GM23338 (cell line): ENCODE measurements around the gene TEKT4.
"Not testable (repeated sequence)": the region's sequence is repeated elsewhere in the genome, so short reads cannot be mapped to it uniquely, and the experiment has no call there.

ENCODE experiments used
- NANOG ChIP-seq: IDR thresholded peaks from 2 replicates; pipeline ENCODE4 v1.6.1; 2016; ENCODE audit warnings: antibody characterized with exemption, borderline replicate concordance
- POLR2AphosphoS5 ChIP-seq: IDR thresholded peaks from 2 replicates; pipeline ENCODE4 v1.6.1; 2016; ENCODE audit warnings: antibody characterized with exemption, low read depth
- TF ChIP-seq, protein P1 (sequence below), 2 experiments: fragments of 200-600 bp in 1 of 2; sonication (generic) in 1 of 2; conservative IDR thresholded peaks; 2 replicates each; pipeline versions ENCODE4 v1.5.1 to v1.6.1; 2016 to 2017; ENCODE audit warnings: antibody characterized with exemption in 2 of 2, low read depth in 2 of 2, mild to moderate bottlenecking in 2 of 2, moderate library complexity in 1 of 2
- TF ChIP-seq, protein P2 (sequence below): IDR thresholded peaks from one replicate; pipeline ENCODE4 v1.6.1; 2018; ENCODE audit warnings: antibody characterized with exemption; ENCODE audit not compliant: unreplicated experiment

DNA sequence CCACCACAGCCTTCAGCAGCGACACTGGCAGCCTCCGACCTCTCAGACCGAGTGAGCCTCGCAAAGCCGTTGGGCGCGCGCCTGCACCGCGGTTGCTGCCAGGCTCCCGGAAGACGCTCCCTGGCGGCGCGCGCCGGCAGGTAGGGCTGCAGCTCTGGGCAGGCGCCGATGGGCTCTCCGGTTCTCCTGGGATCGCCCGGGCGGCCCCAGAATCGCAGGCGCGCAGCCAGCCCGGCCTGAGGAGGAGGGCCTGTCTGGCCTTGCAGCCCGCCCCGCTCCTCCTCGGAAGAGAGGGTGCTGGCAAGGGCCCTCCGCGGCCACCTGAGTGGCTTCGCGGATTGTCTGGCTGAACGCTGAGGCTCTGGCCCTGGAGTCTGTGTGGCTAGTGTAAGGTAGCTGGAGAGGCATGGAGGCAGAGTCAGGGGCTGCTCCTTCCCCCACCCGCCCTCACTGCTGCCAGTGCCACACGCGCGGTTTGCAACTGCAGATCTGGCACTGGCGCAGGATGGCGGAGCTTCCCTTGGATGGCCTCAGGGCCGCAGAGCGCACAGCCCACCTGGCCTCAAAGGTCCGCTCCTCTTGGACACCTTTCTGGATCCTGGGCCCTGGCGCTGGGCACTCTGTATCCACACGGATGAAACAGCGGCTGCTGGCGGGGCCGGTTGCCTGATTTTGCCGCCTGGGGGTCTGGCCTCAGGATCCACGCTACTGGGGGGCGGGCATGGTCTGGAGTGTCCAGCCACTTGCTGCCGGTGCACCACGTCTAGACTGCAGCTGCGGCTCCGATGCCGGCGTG lies 13.7 kb upstream of the TEKT4 start:
- TF ChIP-seq, protein P1, sequence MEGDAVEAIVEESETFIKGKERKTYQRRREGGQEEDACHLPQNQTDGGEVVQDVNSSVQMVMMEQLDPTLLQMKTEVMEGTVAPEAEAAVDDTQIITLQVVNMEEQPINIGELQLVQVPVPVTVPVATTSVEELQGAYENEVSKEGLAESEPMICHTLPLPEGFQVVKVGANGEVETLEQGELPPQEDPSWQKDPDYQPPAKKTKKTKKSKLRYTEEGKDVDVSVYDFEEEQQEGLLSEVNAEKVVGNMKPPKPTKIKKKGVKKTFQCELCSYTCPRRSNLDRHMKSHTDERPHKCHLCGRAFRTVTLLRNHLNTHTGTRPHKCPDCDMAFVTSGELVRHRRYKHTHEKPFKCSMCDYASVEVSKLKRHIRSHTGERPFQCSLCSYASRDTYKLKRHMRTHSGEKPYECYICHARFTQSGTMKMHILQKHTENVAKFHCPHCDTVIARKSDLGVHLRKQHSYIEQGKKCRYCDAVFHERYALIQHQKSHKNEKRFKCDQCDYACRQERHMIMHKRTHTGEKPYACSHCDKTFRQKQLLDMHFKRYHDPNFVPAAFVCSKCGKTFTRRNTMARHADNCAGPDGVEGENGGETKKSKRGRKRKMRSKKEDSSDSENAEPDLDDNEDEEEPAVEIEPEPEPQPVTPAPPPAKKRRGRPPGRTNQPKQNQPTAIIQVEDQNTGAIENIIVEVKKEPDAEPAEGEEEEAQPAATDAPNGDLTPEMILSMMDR (conservative IDR thresholded peaks at IDR 0.05; ENCODE audit: low read depth in 2 of 2) = not testable (repeated sequence)
- TF ChIP-seq, protein P2, sequence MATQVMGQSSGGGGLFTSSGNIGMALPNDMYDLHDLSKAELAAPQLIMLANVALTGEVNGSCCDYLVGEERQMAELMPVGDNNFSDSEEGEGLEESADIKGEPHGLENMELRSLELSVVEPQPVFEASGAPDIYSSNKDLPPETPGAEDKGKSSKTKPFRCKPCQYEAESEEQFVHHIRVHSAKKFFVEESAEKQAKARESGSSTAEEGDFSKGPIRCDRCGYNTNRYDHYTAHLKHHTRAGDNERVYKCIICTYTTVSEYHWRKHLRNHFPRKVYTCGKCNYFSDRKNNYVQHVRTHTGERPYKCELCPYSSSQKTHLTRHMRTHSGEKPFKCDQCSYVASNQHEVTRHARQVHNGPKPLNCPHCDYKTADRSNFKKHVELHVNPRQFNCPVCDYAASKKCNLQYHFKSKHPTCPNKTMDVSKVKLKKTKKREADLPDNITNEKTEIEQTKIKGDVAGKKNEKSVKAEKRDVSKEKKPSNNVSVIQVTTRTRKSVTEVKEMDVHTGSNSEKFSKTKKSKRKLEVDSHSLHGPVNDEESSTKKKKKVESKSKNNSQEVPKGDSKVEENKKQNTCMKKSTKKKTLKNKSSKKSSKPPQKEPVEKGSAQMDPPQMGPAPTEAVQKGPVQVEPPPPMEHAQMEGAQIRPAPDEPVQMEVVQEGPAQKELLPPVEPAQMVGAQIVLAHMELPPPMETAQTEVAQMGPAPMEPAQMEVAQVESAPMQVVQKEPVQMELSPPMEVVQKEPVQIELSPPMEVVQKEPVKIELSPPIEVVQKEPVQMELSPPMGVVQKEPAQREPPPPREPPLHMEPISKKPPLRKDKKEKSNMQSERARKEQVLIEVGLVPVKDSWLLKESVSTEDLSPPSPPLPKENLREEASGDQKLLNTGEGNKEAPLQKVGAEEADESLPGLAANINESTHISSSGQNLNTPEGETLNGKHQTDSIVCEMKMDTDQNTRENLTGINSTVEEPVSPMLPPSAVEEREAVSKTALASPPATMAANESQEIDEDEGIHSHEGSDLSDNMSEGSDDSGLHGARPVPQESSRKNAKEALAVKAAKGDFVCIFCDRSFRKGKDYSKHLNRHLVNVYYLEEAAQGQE = not testable (repeated sequence)
- not testable (repeated sequence) for TF ChIP-seq POLR2AphosphoS5, NANOG
